GM19099 (cell line): ENCODE measurements around the gene TCAF2.
"Not testable (repeated sequence)": the region's sequence is repeated elsewhere in the genome, so short reads cannot be mapped to it uniquely, and the experiment has no call there.

Experiments used
- POLR2A ChIP-seq: IDR thresholded peaks from 3 replicates; pipeline ENCODE4 v1.6.1; 2011; ENCODE audit warnings: low read depth; ENCODE audit not compliant: insufficient read length; ENCODE audit errors: extremely low read depth

TCAF2 gene

DNA sequence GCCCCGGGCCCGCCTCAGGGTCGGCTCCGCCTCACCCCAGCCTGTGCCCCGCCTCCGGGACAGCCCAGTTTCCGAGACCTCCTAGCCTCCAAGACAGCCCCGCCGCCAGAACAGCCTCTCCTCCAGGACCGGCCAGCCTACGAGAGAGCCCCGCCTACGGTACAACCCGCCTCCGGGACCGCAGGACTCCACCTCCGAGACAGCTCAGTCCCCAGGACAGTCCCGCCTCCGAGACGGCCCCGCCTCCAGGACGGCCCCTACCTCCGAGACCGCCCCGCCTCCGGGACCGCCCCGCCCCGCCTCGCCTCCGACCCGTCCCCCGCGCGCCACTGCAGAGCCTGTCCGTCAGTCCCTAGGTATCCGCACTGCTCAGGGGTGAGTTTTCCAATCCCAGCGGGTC, at the start of gene TCAF2:
TSS of gene TCAF2 (plus strand) at position 329 of the 400 bp plus-strand sequence.
- not testable (repeated sequence) for TF ChIP-seq POLR2A

DNA sequence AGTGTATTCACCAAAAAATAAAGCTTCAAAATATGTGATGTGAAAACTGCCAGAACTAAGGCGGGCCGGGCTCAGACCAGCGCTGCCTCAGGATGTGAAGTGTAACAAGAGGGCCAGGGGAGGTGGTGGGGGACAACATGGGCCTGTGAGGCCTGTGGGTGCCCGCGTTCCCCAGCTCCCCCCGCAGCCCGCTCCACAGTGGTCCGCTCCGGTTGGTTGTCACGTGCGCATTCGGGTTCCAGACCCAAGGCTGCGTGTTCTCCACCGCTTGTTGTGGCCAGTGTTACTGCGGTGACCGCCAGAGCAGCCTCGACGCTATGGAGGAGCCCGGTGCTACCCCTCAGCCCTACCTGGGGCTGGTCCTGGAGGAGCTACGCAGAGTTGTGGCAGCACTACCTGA, 49.3 kb upstream of the TCAF2 start, which contains the start of gene CTAGE15:
TSS of gene CTAGE15 (plus strand) at position 301 of the 400 bp plus-strand sequence. CDS start at position 318, 17 bp downstream.
- not testable (repeated sequence) for TF ChIP-seq POLR2A
